HuH-7 (cell line): ENCODE results near the gene CCND1.

ENCODE experiments used
- DNase-seq: peaks from one replicate; pipeline ENCODE4 v3.0.0; 2011; ENCODE audit warnings: low spot score

Gene CCND1

DNA sequence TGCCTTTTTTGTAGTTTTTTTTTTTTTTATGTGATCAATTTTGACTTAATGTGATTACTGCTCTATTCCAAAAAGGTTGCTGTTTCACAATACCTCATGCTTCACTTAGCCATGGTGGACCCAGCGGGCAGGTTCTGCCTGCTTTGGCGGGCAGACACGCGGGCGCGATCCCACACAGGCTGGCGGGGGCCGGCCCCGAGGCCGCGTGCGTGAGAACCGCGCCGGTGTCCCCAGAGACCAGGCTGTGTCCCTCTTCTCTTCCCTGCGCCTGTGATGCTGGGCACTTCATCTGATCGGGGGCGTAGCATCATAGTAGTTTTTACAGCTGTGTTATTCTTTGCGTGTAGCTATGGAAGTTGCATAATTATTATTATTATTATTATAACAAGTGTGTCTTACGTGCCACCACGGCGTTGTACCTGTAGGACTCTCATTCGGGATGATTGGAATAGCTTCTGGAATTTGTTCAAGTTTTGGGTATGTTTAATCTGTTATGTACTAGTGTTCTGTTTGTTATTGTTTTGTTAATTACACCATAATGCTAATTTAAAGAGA lies 12.5 kb downstream of the CCND1 start:
- no peak for DNase-seq

DNA sequence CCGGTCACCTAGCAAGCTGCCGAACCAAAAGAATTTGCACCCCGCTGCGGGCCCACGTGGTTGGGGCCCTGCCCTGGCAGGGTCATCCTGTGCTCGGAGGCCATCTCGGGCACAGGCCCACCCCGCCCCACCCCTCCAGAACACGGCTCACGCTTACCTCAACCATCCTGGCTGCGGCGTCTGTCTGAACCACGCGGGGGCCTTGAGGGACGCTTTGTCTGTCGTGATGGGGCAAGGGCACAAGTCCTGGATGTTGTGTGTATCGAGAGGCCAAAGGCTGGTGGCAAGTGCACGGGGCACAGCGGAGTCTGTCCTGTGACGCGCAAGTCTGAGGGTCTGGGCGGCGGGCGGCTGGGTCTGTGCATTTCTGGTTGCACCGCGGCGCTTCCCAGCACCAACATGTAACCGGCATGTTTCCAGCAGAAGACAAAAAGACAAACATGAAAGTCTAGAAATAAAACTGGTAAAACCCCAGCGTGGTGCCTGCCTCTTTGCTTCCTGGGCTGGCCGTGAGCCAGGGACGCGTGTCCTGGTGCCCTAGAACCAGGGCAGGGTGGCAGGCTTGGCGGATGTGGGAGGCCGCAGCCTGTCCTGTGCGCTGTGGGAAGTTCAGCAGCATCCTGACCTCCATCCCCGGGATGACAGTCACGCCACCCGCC lies 13.2 kb downstream of the CCND1 start:
- no peak for DNase-seq

DNA sequence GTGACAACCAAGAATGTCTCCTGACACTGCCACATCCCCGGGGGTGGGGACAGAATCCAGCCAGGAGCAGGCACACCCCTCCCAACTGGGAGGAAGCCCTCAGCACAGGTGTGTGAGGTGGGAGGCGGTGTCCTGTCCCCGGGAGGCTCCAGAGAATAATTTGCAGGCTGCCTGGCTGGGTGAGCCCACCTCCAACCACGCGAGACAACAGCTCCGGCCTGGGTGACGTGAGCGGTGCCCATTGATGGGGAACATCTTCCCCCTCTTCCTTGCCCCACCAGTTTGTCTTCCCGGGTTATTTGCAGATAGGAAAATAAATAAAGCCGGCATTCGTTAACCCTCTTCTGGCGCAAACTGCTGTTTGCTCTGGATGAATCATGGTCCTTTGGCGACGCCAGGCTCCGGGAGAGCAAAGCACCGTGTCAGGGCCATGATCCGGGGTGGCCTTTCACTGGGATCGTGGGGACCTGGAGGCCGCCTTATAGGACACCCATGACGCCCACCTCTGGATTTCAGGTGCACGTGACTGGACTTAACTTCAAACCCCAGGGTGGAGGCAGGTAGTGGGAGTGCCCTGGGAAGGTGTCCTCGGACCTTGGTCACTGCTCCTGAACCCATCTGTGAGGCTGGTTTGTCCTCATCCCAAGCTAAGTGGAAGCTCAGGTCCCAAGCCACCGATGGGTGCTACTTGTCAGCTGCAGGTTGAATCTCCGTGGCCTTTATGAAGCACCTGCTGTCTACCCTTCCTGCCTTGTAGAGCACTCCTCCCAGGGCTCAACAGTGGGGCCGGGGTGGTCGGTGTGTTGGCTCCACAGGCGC lies 13.9 kb downstream of the CCND1 start:
- no peak for DNase-seq

DNA sequence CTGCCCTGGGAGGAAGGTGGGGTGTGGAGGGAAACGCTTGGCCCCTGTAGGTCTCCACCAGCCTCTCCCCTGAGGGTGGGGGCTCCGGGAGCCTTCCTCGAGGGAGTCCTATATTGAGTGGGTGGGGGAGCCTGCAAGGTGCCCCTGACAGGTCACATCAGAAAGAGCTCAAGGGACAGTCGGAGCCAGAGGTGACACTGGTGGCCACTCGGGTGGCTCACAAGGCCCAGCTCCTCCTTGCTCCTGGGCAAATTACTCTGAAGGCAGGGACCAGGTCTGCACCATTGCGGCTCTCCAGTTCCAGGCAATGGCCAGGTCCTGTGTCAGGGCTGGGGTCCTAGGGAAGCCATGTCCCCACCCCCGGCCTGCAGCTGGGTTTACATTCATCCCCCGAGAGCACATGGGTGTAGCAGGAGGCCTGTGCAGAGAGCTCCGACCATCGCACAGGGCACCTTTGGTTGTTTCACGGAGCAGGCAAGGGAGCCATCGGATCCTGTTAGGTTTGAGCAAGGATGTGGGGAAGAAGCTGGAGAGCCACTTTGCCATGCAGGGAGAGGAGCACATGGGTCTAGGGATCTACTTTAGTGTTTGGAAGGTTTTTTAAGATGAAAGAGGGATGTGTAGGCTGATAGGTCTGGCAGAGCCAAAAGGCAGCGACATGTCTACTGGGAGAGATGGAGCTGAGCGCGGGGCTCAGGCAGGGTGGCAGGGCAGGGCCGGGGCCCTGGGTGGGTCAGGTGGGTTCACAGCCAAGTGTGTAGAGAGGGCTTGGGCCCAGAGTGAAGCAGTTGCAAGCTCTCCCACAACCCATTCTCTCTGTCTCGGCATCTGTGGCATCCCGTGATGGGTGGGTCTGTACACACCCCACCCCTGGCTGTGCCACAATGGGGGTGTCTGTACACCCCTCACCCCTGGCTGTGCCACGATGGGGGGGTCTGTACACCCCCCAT lies 14.8 kb downstream of the CCND1 start:
- DNase-seq: no peak

DNA sequence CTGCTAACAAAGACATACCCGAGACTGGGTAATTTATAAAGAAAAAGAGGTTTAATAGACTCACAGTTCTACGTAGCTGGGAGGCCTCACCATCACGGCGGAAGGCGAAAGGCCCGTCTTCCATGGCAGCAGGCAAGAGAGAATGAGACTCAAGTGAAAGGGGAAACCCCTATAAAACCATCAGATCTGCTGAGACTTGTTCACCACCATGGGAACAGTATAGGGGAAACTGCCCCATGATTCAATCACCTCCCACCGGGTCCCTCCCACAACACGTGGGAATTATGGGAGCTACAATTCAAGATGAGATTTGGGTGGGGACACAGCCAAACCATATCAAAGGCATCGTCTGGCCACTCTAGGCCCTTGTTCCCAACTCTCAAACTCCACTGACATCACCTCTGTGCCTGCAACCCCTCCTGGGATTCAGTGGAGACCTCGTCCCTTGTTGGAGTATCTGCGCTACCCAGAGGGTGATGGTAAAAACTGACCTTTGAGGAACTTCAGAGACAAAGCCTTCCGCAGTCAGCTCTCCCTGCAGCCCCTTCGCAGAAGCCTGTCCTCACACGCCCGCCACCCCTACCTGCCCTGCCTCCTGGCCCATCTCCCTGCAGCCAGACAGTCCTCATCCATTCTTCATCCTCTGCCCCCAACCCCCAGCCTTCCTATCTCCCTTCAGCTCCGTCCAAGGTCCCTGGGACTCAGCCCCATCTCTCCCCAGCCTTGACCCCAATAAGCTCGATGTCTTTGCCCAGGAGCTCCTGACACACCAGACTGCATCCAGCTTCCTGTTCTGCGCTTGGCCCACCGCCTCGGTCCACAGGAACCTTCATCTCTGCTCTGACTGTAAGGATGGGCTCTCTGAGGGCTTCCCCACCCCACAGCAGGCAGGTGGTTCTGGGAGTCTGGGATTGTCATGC lies 15.8 kb downstream of the CCND1 start:
- no peak for DNase-seq

DNA sequence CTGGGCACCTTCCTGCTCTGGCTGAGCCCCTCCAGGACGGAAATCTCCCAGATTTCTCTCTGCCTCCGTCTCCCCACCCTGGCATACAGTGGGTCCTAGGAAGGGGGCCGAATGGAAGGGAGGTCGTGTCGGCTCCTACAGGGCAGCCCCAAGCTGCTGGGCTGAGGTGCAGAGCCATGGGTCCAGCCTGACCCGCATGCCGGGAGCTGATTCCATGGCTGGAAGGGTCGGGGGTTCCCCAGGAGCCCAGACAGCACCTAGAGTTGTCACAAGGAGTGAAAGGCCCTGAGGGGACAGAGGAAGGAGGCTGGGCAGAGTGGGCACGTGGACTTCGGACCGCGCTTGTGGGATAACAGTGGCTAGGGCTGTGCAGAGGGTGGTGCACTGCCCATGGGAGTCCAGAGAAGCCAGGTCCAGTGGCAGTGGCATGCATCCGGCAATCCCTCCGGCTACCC lies 16.5 kb downstream of the CCND1 start:
- no peak for DNase-seq

DNA sequence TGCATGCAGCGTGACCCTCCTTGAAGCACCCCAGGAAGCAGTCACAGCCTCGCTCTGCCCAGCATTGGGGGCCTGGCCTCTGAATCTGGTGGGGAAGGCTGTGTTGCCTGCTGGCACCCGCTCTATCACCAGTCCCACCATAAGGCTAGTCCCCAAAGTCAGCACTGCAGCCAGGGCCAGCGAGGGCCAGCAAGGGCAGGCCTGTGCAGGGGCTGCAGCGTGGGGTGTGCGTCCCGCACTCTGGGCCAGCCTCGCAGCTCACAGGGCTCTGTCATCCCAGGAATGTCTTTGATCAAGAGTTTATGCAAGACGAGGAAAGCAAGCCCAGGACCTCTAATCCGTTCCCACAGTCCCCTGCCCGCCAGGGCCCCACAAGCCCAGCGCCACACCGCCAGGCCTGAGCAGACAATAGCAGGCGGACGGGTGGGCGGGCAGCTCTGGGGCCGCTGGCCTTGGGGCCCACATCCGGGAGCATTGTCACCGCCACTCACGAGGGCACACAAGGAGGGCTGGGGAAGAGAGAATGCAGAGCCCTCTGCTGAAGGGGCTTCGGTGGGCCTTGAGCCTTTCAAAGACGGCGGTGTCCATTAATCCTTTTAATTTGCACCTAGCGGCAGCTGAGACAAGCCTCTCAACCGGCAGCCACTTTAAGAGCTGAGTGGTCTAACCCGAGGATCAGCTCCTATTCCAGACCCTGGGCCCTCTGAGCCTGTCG lies 17.1 kb downstream of the CCND1 start:
- no peak for DNase-seq

DNA sequence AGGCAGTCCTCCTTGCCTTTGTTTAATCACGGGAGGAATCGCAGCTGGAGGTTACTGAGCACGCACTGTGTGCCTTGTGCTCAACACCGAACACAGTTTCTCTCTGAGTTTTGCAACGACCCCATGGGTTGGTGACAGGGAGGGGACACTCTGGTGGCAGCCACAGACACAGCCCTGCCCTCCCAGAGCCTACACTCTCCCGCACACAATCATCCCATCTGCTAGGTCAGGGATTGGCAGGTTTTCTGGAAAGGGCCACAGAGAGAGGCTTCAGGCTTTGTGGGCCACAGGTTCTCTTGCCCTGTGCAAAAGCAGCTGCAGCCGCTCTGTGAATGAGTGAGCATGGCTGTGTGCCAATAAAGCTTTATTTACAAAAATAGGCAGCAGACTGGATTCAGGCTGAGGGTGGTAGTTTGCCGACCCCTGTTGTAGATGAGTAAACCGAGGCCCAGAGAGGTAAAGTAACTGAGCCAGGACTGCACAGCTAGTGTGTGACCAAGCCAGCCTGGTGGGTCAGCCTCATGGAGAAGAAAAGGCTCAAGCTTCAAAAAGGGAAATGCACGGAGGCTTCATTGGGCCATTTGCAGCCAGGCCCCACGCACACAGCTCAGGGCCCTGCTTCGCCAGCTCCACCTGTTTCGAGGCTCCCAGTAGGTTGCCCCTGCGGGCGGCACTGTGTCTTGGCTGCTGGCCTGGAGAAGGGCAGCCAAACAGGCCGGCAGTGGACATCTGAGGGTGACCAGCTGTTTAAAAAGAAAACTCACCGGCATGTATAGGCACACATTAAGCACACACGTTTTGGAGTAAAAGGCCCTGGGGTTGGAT lies 17.9 kb downstream of the CCND1 start:
- no peak for DNase-seq

DNA sequence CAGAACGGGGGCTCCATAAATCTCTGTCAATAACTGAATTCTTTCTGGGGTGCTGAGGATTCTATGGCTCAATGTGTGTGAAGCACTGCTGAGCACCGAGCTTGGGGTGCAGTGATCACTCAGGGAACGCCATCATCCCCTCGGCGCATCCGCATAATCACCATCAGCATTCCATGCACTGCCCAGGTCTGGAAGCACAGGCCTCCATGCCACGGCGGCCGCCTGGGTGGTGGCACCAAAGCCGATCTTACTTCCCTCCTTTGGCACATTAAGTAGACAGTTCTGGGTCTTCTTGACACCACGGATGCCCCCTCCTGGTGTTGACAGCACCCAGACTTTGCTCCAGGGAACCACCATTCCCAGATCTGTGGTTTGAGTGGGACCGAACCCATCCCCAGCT lies 18.6 kb downstream of the CCND1 start:
- DNase-seq: no peak

DNA sequence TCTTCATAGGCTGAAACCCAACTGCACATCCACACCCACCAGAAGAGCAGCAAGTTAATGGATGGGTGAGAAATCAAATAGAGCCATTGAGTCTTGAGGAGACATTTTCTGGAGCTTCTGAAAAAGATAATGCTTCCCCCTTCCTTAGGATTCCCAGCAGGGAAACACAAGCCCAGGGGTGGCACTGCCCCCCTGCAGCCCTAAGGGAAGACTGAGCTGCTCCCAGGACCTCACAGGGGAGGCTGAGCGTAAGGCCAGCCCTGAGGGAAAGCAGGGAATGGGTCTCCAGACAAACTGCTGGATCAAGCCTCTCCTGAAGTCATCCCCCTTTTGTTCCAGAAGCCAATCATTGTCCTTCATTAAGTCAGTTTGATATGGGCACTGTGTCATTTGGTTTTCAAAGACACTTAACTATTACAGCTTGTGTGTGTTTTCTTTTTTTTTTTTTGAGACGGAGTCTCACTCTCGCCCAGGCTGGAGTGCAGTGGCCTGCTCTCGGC lies 19.1 kb downstream of the CCND1 start:
- no peak for DNase-seq

DNA sequence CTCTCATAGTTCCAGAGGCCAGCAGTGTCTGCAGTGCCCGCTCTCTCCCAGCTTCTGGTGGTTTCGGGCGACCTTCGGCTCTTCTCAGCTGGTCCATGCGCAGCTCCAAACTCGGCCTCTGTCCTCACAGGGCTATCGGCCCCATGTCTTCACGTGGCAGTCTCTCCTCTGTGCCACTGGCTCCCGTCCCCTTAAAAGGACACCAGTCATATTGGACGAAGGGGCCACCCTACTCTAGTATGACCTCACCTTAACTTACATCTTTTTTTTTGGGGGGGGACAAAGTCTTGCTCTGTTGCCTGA lies 20.4 kb downstream of the CCND1 start:
- no peak for DNase-seq

DNA sequence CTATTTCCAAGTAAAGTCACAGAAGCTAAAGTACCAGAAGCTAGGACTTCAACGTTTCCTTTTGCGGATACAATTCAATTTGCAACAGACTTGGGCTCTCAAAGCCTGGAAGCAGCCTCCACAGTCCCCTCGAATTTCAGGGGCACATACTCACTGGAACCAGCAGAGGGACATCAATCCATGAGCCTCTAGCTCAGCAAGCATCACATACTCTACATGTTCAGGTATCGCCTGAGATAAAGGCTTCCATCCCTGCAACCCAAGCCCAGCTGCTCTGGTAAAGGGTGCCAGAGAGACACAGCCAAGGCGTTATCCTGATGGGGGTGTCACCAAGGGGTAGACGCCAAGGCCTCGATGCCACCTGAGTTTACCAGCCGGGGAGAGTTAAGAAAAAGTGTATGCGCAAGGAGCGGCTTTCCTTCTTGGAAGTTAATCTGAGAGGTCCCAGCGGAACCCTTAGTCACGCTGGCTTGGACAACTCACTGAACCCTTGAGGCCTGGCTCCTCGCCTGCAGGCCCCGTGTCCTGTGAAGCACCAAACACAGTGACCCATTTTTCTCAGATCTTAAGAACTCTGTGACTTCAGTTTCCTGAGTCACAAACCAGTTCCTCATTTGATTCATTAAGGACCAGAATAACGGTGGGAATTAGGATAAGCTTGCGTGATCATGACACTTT lies 21.2 kb downstream of the CCND1 start:
- peak; percentile 91 for DNase-seq

DNA sequence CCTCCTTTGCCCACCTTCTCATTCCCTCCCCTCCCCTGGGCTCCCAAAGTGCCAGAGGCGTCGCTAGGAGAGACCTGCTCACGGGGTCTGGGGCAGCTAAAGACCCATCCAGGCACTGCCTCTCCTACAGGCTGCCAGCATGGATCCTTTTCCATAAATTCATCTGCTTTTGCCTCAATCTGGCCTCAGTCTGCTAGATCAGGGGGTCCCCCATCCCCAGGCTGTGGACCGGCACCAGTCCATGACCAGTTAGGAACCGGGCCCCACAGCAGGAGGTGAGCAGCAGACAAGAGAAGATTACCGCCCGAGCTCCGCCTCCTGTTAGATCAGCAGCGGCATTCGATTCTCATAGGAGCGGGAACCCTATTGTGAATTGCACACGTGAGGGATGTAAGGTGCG lies 21.9 kb downstream of the CCND1 start:
- no peak for DNase-seq

DNA sequence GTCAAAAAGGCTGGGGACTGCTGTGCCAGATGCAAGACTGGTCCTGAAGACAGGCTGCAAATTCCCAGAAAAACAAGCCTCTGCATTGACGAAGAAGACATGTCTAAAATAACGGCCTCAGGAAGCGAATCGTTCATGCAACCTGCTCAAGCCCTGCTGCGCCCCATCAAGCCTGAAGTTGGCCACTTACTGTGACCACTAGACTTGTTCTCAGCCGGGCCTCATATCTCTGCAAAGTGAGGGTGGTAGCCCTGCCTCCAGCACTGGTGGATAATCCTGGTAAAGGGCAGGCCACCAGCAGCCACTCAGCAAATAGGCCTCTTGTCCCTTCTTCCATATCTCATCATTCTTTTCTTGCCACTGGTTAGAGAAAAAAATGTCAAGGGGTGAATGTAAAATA lies 22.4 kb downstream of the CCND1 start:
- DNase-seq: no peak

DNA sequence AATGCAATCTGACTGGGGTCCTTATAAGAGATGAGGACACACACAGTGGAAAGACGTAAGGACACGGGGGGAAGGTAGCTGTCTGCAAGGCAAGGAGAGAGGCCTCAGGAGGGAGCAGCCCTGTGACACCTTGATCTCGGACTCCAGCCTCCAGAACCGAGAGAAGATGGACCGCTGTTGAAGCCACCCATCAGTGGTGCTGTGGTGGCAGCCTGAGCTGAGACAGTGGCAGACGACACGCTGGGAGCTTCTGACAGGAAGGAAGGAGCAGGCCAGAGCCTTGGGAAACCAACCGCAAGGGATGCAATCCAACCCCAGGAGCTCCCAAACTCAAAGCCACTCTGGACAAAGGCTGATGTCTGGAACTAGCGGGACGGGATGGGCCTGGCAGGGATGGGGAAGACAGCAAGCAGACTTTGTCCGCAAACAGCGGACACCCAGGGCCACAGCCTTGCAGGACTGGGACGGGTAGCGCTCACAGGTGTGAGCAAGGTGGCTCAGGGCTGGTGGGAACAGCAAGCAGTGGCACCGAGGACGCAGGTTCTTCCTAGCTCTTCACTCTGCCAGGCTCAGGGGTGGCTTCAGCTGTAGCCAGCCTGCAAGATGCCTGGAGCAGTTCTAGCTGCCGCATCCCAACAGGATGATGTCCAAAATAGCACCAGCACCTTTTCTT lies 23.3 kb downstream of the CCND1 start:
- DNase-seq: no peak

DNA sequence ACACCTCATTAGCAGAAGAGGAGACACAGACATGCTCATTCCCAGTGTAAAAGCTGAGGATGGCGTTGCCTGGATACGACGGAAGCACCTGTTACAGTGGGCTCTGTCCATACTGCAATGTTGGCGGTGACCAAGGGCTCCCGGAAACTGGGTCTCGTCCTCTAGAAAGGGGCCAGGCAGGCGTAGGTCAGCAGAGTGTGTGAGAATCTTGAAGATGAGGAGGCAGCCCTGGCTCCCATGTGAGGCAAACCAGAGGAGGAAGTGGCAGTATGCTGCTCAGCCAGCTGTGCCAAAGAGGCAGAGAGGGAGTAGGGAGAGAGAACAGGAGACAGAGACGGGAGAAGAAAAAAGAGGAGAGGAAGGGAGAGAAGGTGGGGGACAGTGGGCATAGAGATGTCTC lies 23.9 kb downstream of the CCND1 start:
- no peak for DNase-seq

DNA sequence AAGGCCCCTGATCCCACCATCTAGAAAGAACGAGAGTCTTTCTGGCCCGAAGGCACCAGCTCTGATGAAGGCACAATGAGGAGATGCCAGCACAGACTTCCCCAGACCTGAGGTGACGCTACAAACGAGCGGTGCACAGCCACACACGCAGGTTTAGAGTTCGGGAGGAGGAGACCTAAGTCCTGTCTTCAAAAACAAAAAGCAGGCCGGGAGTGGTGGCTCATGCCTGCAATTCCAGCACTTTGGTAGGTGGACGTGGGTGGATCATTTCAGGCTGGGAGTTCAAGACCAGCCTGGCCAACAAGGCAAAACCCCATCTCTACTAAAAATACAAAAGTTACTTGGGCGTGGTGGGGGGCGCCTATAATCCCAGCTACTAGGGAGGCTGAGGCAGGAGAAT lies 24.7 kb downstream of the CCND1 start:
- no peak for DNase-seq

DNA sequence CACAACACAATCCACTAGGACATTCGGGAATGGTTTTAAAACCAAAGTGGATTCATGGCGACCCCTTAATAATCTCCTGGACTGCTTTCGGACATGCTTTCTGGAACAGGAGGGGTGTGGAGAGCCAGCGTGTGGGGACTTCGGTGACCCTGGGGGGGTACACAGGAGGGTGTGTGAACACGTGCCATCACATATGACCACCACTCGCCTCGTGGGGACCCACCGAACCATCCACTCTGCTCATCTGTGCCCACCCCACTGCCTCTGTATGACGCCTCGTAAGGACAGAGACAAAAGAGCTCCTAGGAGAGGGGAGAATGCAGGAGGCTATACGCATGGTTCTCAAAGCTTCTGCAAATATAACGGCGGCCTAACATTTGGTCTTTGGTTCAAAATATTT lies 25.3 kb downstream of the CCND1 start:
- DNase-seq: no peak
